Neural progenitor cell (in vitro differentiated cells): Measurements from ENCODE around the gene BTBD7.

Source experiments
- EZH2 ChIP-seq: fragments of 200-600 bp; sonication (generic); IDR thresholded peaks from 2 replicates; pipeline ENCODE4 v1.6.1; 2017; ENCODE audit warnings: antibody characterized with exemption, mild to moderate bottlenecking, moderate library complexity
- EZH2phosphoT487 ChIP-seq: fragments of 200-600 bp; sonication (generic); IDR thresholded peaks from 2 replicates; pipeline ENCODE4 v1.6.1; 2017; ENCODE audit warnings: antibody characterized with exemption
- TF ChIP-seq, protein P1 (sequence below): fragments of 200-600 bp; sonication (generic); IDR thresholded peaks from 2 replicates; pipeline ENCODE4 v1.5.1; 2017; ENCODE audit warnings: antibody characterized with exemption, mild to moderate bottlenecking

DNA sequence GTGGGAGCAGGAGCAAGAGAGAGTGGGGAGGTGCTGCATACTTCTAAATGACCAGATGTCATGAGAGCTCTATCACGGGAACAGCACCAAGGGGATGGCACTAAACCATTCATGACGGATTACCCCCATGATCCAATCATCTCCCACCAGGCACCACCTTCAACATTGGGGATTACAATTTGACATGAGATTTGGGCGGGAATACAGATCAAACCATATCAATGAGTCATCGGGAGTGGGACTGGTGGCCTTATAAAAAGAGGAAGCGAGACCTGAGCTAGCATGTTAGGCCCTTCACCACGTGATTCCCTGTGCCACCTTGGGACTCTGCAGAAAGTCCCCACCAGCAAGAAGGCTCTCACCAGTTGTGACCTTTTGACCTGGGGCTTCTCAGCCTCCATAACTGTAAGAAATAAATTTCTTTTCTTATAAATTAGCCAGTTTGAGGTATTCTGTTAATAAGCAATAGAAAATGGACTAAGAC lies 42.9 kb upstream of the BTBD7 start:
- TF ChIP-seq, protein P1, sequence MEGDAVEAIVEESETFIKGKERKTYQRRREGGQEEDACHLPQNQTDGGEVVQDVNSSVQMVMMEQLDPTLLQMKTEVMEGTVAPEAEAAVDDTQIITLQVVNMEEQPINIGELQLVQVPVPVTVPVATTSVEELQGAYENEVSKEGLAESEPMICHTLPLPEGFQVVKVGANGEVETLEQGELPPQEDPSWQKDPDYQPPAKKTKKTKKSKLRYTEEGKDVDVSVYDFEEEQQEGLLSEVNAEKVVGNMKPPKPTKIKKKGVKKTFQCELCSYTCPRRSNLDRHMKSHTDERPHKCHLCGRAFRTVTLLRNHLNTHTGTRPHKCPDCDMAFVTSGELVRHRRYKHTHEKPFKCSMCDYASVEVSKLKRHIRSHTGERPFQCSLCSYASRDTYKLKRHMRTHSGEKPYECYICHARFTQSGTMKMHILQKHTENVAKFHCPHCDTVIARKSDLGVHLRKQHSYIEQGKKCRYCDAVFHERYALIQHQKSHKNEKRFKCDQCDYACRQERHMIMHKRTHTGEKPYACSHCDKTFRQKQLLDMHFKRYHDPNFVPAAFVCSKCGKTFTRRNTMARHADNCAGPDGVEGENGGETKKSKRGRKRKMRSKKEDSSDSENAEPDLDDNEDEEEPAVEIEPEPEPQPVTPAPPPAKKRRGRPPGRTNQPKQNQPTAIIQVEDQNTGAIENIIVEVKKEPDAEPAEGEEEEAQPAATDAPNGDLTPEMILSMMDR = no peak
- TF ChIP-seq EZH2 = no peak
- TF ChIP-seq EZH2phosphoT487 = no peak
